GM23338 (cell line): Measurements from ENCODE around the gene COL18A1. TPM values are rescaled to one million over a fixed set of nuclear protein-coding genes. Genes with fewer than 3 reads are reported as not detected.

Experiments
- ATAC-seq: fragments of 200-7000 bp; cut with Tn5 transposase; 3 replicates; pipeline ENCODE4 v1.9.1; 2020
- DNase-seq: peaks from one replicate; pipeline ENCODE4 v3.0.0-alpha.2; 2015; ENCODE audit warnings: low spot score
- H2AFZ ChIP-seq: fragments of 200-600 bp; sonication (generic); 2 replicates; pipeline ENCODE4 v1.8.0; 2016; ENCODE audit warnings: antibody characterized with exemption, mild to moderate bottlenecking, moderate library complexity
- H3F3A ChIP-seq: fragments of 200-600 bp; sonication (generic); replicated peaks from 2 replicates; pipeline ENCODE4 v1.8.0; 2017; ENCODE audit warnings: antibody characterized with exemption, mixed run types, low read depth
- H3K27ac ChIP-seq: fragments of 200-600 bp; sonication (generic); 2 replicates; pipeline ENCODE4 v1.6.1; 2016; ENCODE audit warnings: low read depth
- H3K27me3 ChIP-seq: fragments of 200-600 bp; sonication (generic); 2 replicates; pipeline ENCODE4 v1.8.0; 2016; ENCODE audit warnings: mild to moderate bottlenecking, mixed run types, moderate library complexity; ENCODE audit not compliant: insufficient read depth
- H3K36me3 ChIP-seq: fragments of 200-600 bp; sonication (generic); 2 replicates; pipeline ENCODE4 v1.8.0; 2016; ENCODE audit warnings: mild to moderate bottlenecking; ENCODE audit not compliant: insufficient read depth
- H3K4me1 ChIP-seq: fragments of 200-600 bp; sonication (generic); 2 replicates; pipeline ENCODE4 v1.8.0; 2016; ENCODE audit warnings: mild to moderate bottlenecking, moderate library complexity; ENCODE audit not compliant: insufficient read depth
- H3K4me2 ChIP-seq: fragments of 200-600 bp; sonication (generic); 2 replicates; pipeline ENCODE4 v1.7.1; 2017; ENCODE audit warnings: mixed run types
- H3K4me3 ChIP-seq: fragments of 200-600 bp; sonication (generic); 2 replicates; pipeline ENCODE4 v1.6.1; 2016; ENCODE audit warnings: mixed run types
- H3K79me2 ChIP-seq: fragments of 200-600 bp; sonication (generic); replicated peaks from 2 replicates; pipeline ENCODE4 v1.8.0; 2017; ENCODE audit warnings: mild to moderate bottlenecking; ENCODE audit not compliant: insufficient read depth
- H3K9me2 ChIP-seq: fragments of 200-600 bp; sonication (generic); 2 replicates; pipeline ENCODE4 v1.8.0; 2017; ENCODE audit not compliant: insufficient read depth
- H4K20me1 ChIP-seq: fragments of 200-600 bp; sonication (generic); replicated peaks from 2 replicates; pipeline ENCODE4 v1.8.0; 2017; ENCODE audit warnings: mild to moderate bottlenecking; ENCODE audit not compliant: insufficient read depth
- H3K27ac Mint-ChIP-seq: 2 replicates; pipeline ENCODE4 v1.8.0; 2020; ENCODE audit warnings: inconsistent platforms, mild to moderate bottlenecking, moderate library complexity, mixed read lengths
- H3K27me3 Mint-ChIP-seq: 3 replicates; pipeline ENCODE4 v1.8.0; 2022; ENCODE audit warnings: low read depth, mild to moderate bottlenecking, moderate library complexity, mixed read lengths, inconsistent platforms; ENCODE audit not compliant: insufficient read depth, poor library complexity
- H3K36me3 Mint-ChIP-seq: 3 replicates; pipeline ENCODE4 v1.8.0; 2021; ENCODE audit warnings: low read depth, mild to moderate bottlenecking, inconsistent platforms, moderate library complexity, mixed read lengths
- H3K4me1 Mint-ChIP-seq: 3 replicates; pipeline ENCODE4 v1.8.0; 2020; ENCODE audit warnings: mild to moderate bottlenecking, inconsistent platforms, mixed read lengths
- H3K4me3 Mint-ChIP-seq: 3 replicates; pipeline ENCODE4 v1.8.0; 2021; ENCODE audit warnings: moderate library complexity, mild to moderate bottlenecking, inconsistent platforms, mixed read lengths
- H3K9me3 Mint-ChIP-seq: 3 replicates; pipeline ENCODE4 v1.8.0; 2020; ENCODE audit warnings: moderate library complexity, mild to moderate bottlenecking, inconsistent platforms, mixed read lengths
- EZH2 ChIP-seq: fragments of 200-600 bp; sonication (generic); IDR thresholded peaks from one replicate; pipeline ENCODE4 v1.8.0; 2017; ENCODE audit warnings: antibody characterized with exemption, mild to moderate bottlenecking, low read depth; ENCODE audit not compliant: unreplicated experiment
- EZH2phosphoT487 ChIP-seq: fragments of 200-600 bp; sonication (generic); IDR thresholded peaks from one replicate; pipeline ENCODE4 v1.8.1; 2018; ENCODE audit warnings: antibody characterized with exemption; ENCODE audit not compliant: unreplicated experiment
- POLR2AphosphoS5 ChIP-seq: IDR thresholded peaks from 2 replicates; pipeline ENCODE4 v1.6.1; 2016; ENCODE audit warnings: antibody characterized with exemption, low read depth
- STAT1 ChIP-seq: IDR thresholded peaks from one replicate; pipeline ENCODE4 v1.6.1; 2016; ENCODE audit warnings: antibody characterized with exemption; ENCODE audit not compliant: unreplicated experiment
- ZNF114 ChIP-seq: fragments of 250-450 bp; sonication (Bioruptor Pico); IDR thresholded peaks from 2 replicates; pipeline ENCODE4 v1.5.0; 2020; ENCODE audit warnings: mild to moderate bottlenecking, moderate library complexity
- ZNF331 ChIP-seq: fragments of 250-450 bp; sonication (Bioruptor Pico); IDR thresholded peaks from 2 replicates; pipeline ENCODE4 v1.5.0; 2020; ENCODE audit warnings: low read depth, mild to moderate bottlenecking, moderate library complexity
- polyA plus RNA-seq: library from polyadenylated mRNA; unstranded; fragments of >200 nt; fragmentation: Nextera tagmentation; extraction: Ambion mirVana; gene quantifications from 2 replicates; pipeline ENCODE4 v1.2.1, GENCODE V29; 2016
- total RNA-seq: library from RNA; depleted of rRNA; stranded (reverse); fragments of >200 nt; shearing (Covaris generic); gene quantifications from 2 replicates; pipeline ENCODE4 v1.2.3, GENCODE V29; 2014
- TF ChIP-seq, protein P1 (sequence below): IDR thresholded peaks from 2 replicates; pipeline ENCODE4 v1.6.1; 2016; ENCODE audit warnings: antibody characterized with exemption
- TF ChIP-seq, protein P2 (sequence below): IDR thresholded peaks from one replicate; pipeline ENCODE4 v1.6.1; 2018; ENCODE audit warnings: antibody characterized with exemption; ENCODE audit not compliant: unreplicated experiment
- TF ChIP-seq, protein P3 (sequence below), 2 experiments: fragments of 200-600 bp in 1 of 2; sonication (generic) in 1 of 2; conservative IDR thresholded peaks; 2 replicates each; pipeline versions ENCODE4 v1.5.1 to v1.6.1; 2016 to 2017; ENCODE audit warnings: antibody characterized with exemption in 2 of 2, low read depth in 2 of 2, mild to moderate bottlenecking in 2 of 2, moderate library complexity in 1 of 2

COL18A1 gene
- total and polyA plus RNA-seq, 2 experiments from 2014 or later, result 38.4 to 430 TPM

DNA sequence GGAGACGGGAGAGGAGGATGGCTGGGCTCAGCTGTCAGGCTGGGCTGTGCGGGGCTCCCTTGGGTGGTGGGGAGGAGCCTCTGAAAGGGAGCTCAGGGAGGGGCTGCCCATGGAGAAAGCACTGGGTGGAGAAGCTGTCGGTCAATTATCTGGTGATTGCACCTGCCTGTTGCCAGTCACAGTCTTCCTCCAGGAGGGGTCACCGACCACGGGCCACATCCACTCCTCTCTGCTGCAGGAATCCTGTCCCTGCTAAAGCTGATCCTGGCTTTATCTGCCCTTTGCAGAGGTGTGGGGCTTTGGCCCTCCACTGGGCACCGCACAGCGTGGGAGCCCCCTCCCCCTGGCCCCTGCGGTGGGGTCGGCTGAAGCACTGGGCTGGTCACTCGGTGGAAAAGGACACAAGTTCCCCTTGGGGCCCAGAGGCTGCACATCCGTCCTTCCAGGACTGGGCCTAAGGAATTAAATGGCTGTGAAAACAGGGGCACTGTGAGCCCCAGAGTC lies 21.8 kb upstream of the COL18A1 start:
- Mint-ChIP-seq H3K27ac (no peak overlapping the region), H3K9me3 (peaks cover 5% of the 10 kb centered on the region), H3K36me3 (0 out of 3 replicates have a peak, but pooled peaks cover under 1% of the 10 kb centered on the region), H3K27me3 (peaks cover 13% of the 10 kb centered on the region), H3K4me1 (peaks cover 24% of the 10 kb centered on the region), H3K4me3 (no peak overlapping the region)
- Histone ChIP-seq H3K9me2 (no peaks in the 10 kb centered on the region), H3K27me3 (no peaks in the 10 kb centered on the region), H3F3A (0 out of 2 replicates have a peak, but pooled peaks cover 5% of the 10 kb centered on the region), H3K79me2 (no peaks in the 10 kb centered on the region), H4K20me1 (no peaks in the 10 kb centered on the region), H3K4me1 (no peaks in the 10 kb centered on the region; the same call in 1 of the 2 replicates), H3K4me3 (no peak overlapping the region), H2AFZ (peak overlapping the region; percentile 74), H3K4me2 (no peak overlapping the region), H3K36me3 (no peaks in the 10 kb centered on the region), H3K27ac (no peak overlapping the region)
- DNase-seq, result no peak
- TF ChIP-seq EZH2phosphoT487 (no peak), POLR2AphosphoS5 (no peak), ZNF331 (CRISPR knock-in tag) (no peak), EZH2 (no peak), STAT1 (no peak), ZNF114 (CRISPR knock-in tag) (no peak)
- TF ChIP-seq, protein P1, sequence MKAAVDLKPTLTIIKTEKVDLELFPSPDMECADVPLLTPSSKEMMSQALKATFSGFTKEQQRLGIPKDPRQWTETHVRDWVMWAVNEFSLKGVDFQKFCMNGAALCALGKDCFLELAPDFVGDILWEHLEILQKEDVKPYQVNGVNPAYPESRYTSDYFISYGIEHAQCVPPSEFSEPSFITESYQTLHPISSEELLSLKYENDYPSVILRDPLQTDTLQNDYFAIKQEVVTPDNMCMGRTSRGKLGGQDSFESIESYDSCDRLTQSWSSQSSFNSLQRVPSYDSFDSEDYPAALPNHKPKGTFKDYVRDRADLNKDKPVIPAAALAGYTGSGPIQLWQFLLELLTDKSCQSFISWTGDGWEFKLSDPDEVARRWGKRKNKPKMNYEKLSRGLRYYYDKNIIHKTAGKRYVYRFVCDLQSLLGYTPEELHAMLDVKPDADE, result no peak
- TF ChIP-seq, protein P2, sequence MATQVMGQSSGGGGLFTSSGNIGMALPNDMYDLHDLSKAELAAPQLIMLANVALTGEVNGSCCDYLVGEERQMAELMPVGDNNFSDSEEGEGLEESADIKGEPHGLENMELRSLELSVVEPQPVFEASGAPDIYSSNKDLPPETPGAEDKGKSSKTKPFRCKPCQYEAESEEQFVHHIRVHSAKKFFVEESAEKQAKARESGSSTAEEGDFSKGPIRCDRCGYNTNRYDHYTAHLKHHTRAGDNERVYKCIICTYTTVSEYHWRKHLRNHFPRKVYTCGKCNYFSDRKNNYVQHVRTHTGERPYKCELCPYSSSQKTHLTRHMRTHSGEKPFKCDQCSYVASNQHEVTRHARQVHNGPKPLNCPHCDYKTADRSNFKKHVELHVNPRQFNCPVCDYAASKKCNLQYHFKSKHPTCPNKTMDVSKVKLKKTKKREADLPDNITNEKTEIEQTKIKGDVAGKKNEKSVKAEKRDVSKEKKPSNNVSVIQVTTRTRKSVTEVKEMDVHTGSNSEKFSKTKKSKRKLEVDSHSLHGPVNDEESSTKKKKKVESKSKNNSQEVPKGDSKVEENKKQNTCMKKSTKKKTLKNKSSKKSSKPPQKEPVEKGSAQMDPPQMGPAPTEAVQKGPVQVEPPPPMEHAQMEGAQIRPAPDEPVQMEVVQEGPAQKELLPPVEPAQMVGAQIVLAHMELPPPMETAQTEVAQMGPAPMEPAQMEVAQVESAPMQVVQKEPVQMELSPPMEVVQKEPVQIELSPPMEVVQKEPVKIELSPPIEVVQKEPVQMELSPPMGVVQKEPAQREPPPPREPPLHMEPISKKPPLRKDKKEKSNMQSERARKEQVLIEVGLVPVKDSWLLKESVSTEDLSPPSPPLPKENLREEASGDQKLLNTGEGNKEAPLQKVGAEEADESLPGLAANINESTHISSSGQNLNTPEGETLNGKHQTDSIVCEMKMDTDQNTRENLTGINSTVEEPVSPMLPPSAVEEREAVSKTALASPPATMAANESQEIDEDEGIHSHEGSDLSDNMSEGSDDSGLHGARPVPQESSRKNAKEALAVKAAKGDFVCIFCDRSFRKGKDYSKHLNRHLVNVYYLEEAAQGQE, result no peak
- TF ChIP-seq, protein P3, sequence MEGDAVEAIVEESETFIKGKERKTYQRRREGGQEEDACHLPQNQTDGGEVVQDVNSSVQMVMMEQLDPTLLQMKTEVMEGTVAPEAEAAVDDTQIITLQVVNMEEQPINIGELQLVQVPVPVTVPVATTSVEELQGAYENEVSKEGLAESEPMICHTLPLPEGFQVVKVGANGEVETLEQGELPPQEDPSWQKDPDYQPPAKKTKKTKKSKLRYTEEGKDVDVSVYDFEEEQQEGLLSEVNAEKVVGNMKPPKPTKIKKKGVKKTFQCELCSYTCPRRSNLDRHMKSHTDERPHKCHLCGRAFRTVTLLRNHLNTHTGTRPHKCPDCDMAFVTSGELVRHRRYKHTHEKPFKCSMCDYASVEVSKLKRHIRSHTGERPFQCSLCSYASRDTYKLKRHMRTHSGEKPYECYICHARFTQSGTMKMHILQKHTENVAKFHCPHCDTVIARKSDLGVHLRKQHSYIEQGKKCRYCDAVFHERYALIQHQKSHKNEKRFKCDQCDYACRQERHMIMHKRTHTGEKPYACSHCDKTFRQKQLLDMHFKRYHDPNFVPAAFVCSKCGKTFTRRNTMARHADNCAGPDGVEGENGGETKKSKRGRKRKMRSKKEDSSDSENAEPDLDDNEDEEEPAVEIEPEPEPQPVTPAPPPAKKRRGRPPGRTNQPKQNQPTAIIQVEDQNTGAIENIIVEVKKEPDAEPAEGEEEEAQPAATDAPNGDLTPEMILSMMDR (conservative IDR thresholded peaks at IDR 0.05; ENCODE audit: low read depth in 2 of 2), result no peak
- ATAC-seq, result no peak
